Thyroid gland (tissue), 4 donors: ENCODE results near the gene GANC. TPM values are rescaled to one million over a fixed set of nuclear protein-coding genes. Genes with fewer than 3 reads are reported as not detected.
A peak's percentile ranks its signal among the peaks of the same experiment; 100 is the strongest.

ENCODE experiments used
- DNase-seq, 2 donors: peaks; one replicate each; pipeline ENCODE4 v3.0.0-alpha.2; 2019
- H3K27ac ChIP-seq, 3 donors: fragments of 200-600 bp; sonication (generic); 1 replicate in 2 of 3; 2 replicates in 1 of 3; pipeline ENCODE4 v1.5.1; 2016 to 2019; ENCODE audit warnings: mild to moderate bottlenecking in 1 of 3, moderate library complexity in 1 of 3
- H3K27me3 ChIP-seq: fragments of 200-600 bp; sonication (generic); one replicate; pipeline ENCODE4 v1.5.1; 2019
- H3K36me3 ChIP-seq, 2 donors: fragments of 200-600 bp; sonication (generic); one replicate each; pipeline ENCODE4 v1.5.1; 2016 to 2019
- H3K4me1 ChIP-seq, 2 donors: fragments of 200-600 bp; sonication (generic); one replicate each; pipeline ENCODE4 v1.5.1; 2017 to 2019
- H3K4me3 ChIP-seq, 3 donors: fragments of 200-600 bp; sonication (generic); replicated peaks in 1 of 3; 1 replicate in 2 of 3; 2 replicates in 1 of 3; pipeline ENCODE4 v1.5.1; 2016; ENCODE audit warnings: mild to moderate bottlenecking in 1 of 3
- H3K9me3 ChIP-seq: fragments of 200-600 bp; sonication (generic); one replicate; pipeline ENCODE4 v1.5.1; 2017
- CTCF ChIP-seq, 6 experiments: fragments of 200-600 bp in 3 of 6; fragments of 450-650 bp in 3 of 6; sonication (generic) in 3 of 6; IDR thresholded peaks; one replicate each; pipeline ENCODE4 v1.5.1; 2016 to 2019; ENCODE audit warnings: antibody characterized with exemption in 6 of 6, mild to moderate bottlenecking in 2 of 6, inconsistent platforms in 1 of 6, moderate library complexity in 1 of 6
- POLR2A ChIP-seq, 2 donors: fragments of 450-650 bp; IDR thresholded peaks; one replicate each; pipeline ENCODE4 v1.6.1; 2017; ENCODE audit warnings: antibody characterized with exemption in 2 of 2, mild to moderate bottlenecking in 2 of 2, moderate library complexity in 1 of 2
- WGBS, 2 donors: methylation state at CpG; one replicate each; pipeline ENCODE4 v1.1.5; 2017; 5-methylcytosine and 5-hydroxymethylcytosine counted together
- intact Hi-C: fragments of 100-400 bp; cut with DNase I; formaldehyde crosslinking; loops from one replicate; pipeline ENCODE4 v1.15.1; 2023
- total RNA-seq, 4 donors: library from RNA; depleted of rRNA; stranded (reverse); fragments of >200 nt; gene quantifications; one replicate each; pipeline ENCODE4 v1.2.3, GENCODE V29; 2016

GANC gene
- total RNA-seq, 4 donors from 2014 or later, result 19.9 to 49.4 (median 22.2) TPM

GRCh38 chr15:42363487-42363886 lies 90.5 kb downstream of the GANC start:
- TF ChIP-seq POLR2A (IDR thresholded peaks at IDR 0.05) (no peak), CTCF (IDR thresholded peaks at IDR 0.05) (no peak)
- Histone ChIP-seq H3K4me3 (no peak overlapping the region), H3K9me3 (no peaks in the 10 kb centered on the region), H3K4me1 (peaks cover 0 to 16% of the 10 kb centered on the region in 2 donors), H3K27ac (no peak overlapping the region), H3K27me3 (no peaks in the 10 kb centered on the region), H3K36me3 (no peaks in the 10 kb centered on the region)
- intact Hi-C loops, result no loop called here
- no peak for DNase-seq
- WGBS, 2 donors, result 88 to 92% methylated on average over 3 of the region's 3 CpGs

GRCh38 chr15:42363942-42364341 lies 90.9 kb downstream of the GANC start:
- intact Hi-C loops, result no loop called here
- H3K4me3 ChIP-seq, result no peak overlapping the region
- no peaks in the 10 kb centered on the region for H3K36me3 ChIP-seq
- no peak for TF ChIP-seq CTCF (IDR thresholded peaks at IDR 0.05)
- TF ChIP-seq POLR2A (IDR thresholded peaks at IDR 0.05), result no peak
- H3K9me3 ChIP-seq, result no peaks in the 10 kb centered on the region
- H3K4me1 ChIP-seq, result peaks cover 0 to 16% of the 10 kb centered on the region in 2 donors
- H3K27ac ChIP-seq, result no peak overlapping the region
- H3K27me3 ChIP-seq, result no peaks in the 10 kb centered on the region
- no peak for DNase-seq

GRCh38 chr15:42364529-42364928 lies 91.5 kb downstream of the GANC start:
- peaks cover 0 to 16% of the 10 kb centered on the region in 2 donors for H3K4me1 ChIP-seq
- TF ChIP-seq CTCF (IDR thresholded peaks at IDR 0.05) (no peak), POLR2A (IDR thresholded peaks at IDR 0.05) (no peak)
- H3K4me3 ChIP-seq, result no peak overlapping the region
- H3K27ac ChIP-seq, result no peak overlapping the region
- 6 to 57% methylated on average over 1 of the region's 1 CpG for WGBS, 2 donors
- no peaks in the 10 kb centered on the region for H3K27me3 ChIP-seq
- intact Hi-C loops, result no loop called here
- no peaks in the 10 kb centered on the region for H3K36me3 ChIP-seq
- DNase-seq, result peak; percentile 67 to 80
- no peaks in the 10 kb centered on the region for H3K9me3 ChIP-seq

- Histone ChIP-seq H3K4me3 (no peak overlapping the region), H3K27ac (peak overlapping the region in 1 of 3 donors; percentile 5), H3K9me3 (no peaks in the 10 kb centered on the region), H3K27me3 (no peaks in the 10 kb centered on the region), H3K4me1 (peaks cover 0 to 16% of the 10 kb centered on the region in 2 donors), H3K36me3 (no peaks in the 10 kb centered on the region)
- 38 to 49% methylated on average over 5 of the region's 5 CpGs for WGBS, 2 donors
- peak; percentile 69 to 70 for DNase-seq
- TF ChIP-seq POLR2A (IDR thresholded peaks at IDR 0.05) (no peak), CTCF (IDR thresholded peaks at IDR 0.05) (no peak)
- intact Hi-C loops, result no loop called here
Measured at GRCh38 chr15:42365921-42366550, 93.0 kb downstream of the GANC start.

- TF ChIP-seq CTCF (IDR thresholded peaks at IDR 0.05) (no peak), POLR2A (IDR thresholded peaks at IDR 0.05) (no peak)
- H3K9me3 ChIP-seq, result no peaks in the 10 kb centered on the region
- DNase-seq, result peak; percentile 41 to 51
Measured at GRCh38 chr15:42367041-42367440, 94.0 kb downstream of the GANC start.

More at GRCh38 chr15:42367041-42367440, 94.0 kb downstream of the GANC start:
- intact Hi-C loops, result no loop called here
- Histone ChIP-seq H3K27ac (no peak overlapping the region), H3K36me3 (no peaks in the 10 kb centered on the region), H3K4me3 (no peak overlapping the region), H3K27me3 (no peaks in the 10 kb centered on the region), H3K4me1 (peaks cover 0 to 16% of the 10 kb centered on the region in 2 donors)
- 57 to 67% methylated on average over 4 to 5 of the region's 5 CpGs for WGBS, 2 donors
